Endothelial cell of umbilical vein (primary cell): ENCODE data around the gene EIF3B. TPM values are rescaled to one million over a fixed set of nuclear protein-coding genes. Genes with fewer than 3 reads are reported as not detected.

ENCODE experiments used
- BruUV-seq: library from RNA; stranded (reverse); fragments of 400-500 nt; replicated peaks from 2 replicates; lab custom pipeline; 2021; lab: Mats Ljungman, UMichigan
- CTCF ChIA-PET: fragments of 300-600, 350-600 bp; sonication (Branson Sonifier 250); formaldehyde crosslinking; loops from one replicate; lab custom pipeline; 2021; ENCODE audit warnings: antibody characterized with exemption, inconsistent platforms; lab: Charles Lee
- POLR2A ChIA-PET: fragments of 300-600, 350-600 bp; sonication (Branson Sonifier 250); formaldehyde crosslinking; loops from one replicate; lab custom pipeline; 2021; ENCODE audit warnings: antibody characterized with exemption, inconsistent platforms; lab: Charles Lee
- DNase-seq: peaks from one replicate; pipeline ENCODE4 v3.0.0-alpha.2; 2011; ENCODE audit warnings: low read depth, low spot score
- FAIRE-seq: peaks from 2 replicates; lab custom pipeline; 2011; peaks lifted over from hg19 to GRCh38; lab: Jason Lieb, UNC
- H2AFZ ChIP-seq: 2 replicates; pipeline ENCODE4 v1.6.0; 2012; ENCODE audit warnings: low read depth, low read length, control low read depth, inconsistent platforms
- H3K27ac ChIP-seq: 2 replicates; pipeline ENCODE4 v1.5.1; 2011; ENCODE audit warnings: low read depth, mild to moderate bottlenecking, control low read depth, low read length, moderate library complexity; ENCODE audit not compliant: insufficient read depth
- H3K27me3 ChIP-seq, 2 experiments: 2 replicates each; pipeline versions ENCODE4 v1.6.0 to v1.6.1; 2011; ENCODE audit warnings: low read length in 2 of 2, mixed read lengths in 1 of 2; ENCODE audit not compliant: control insufficient read depth in 2 of 2, insufficient read depth in 2 of 2
- H3K36me3 ChIP-seq, 2 experiments: 2 replicates in 1 of 2; 3 replicates in 1 of 2; pipeline ENCODE4 v1.5.1; 2011; ENCODE audit warnings: low read length in 2 of 2, mild to moderate bottlenecking in 1 of 2, moderate library complexity in 1 of 2; ENCODE audit not compliant: control insufficient read depth in 2 of 2, insufficient read depth in 2 of 2; ENCODE audit errors: extremely low read depth in 1 of 2
- H3K4me1 ChIP-seq: 3 replicates; pipeline ENCODE4 v1.5.1; 2011; ENCODE audit warnings: mild to moderate bottlenecking, low read length; ENCODE audit not compliant: control insufficient read depth, insufficient read depth; ENCODE audit errors: extremely low read depth
- H3K4me2 ChIP-seq: 2 replicates; pipeline ENCODE4 v1.6.1; 2011; ENCODE audit warnings: low read length, control low read depth, mixed read lengths; ENCODE audit not compliant: insufficient read depth
- H3K4me3 ChIP-seq, 3 experiments: fragments of 200-600 bp in 1 of 3; sonication (generic), shearing (Covaris generic) in 1 of 3; replicated peaks in 1 of 3; 2 replicates each; pipeline ENCODE4 v1.5.1; 2011 to 2016; ENCODE audit warnings: control low read depth in 3 of 3, low read length in 3 of 3, mild to moderate bottlenecking in 2 of 3, inconsistent platforms in 1 of 3, low read depth in 1 of 3, moderate library complexity in 1 of 3; ENCODE audit not compliant: insufficient read depth in 1 of 3
- H3K79me2 ChIP-seq: 2 replicates; pipeline ENCODE4 v1.6.0; 2012; ENCODE audit warnings: low read length, inconsistent platforms; ENCODE audit not compliant: control insufficient read depth, insufficient read depth
- H3K9ac ChIP-seq: replicated peaks from 2 replicates; pipeline ENCODE3; 2011; ENCODE audit warnings: low read length, control low read depth; ENCODE audit not compliant: insufficient read depth; ENCODE audit errors: extremely low read depth
- H3K9me1 ChIP-seq: replicated peaks from 3 replicates; pipeline ENCODE4 v1.6.0; 2011; ENCODE audit warnings: mild to moderate bottlenecking, low read length; ENCODE audit not compliant: control insufficient read depth, insufficient read depth; ENCODE audit errors: extremely low read depth
- H3K9me3 ChIP-seq: replicated peaks from 2 replicates; pipeline ENCODE4 v1.5.1; 2012; ENCODE audit warnings: low read length, inconsistent platforms; ENCODE audit not compliant: control insufficient read depth, insufficient read depth
- H4K20me1 ChIP-seq: replicated peaks from 2 replicates; pipeline ENCODE3; 2011; ENCODE audit warnings: mild to moderate bottlenecking, low read length; ENCODE audit not compliant: control insufficient read depth, insufficient read depth; ENCODE audit errors: extremely low read depth
- CTCF ChIP-seq, 2 donors: IDR thresholded peaks; 1 replicate in 1 of 2; 2 replicates in 1 of 2; pipeline ENCODE4 v1.5.1; 2011; ENCODE audit warnings: low read length in 2 of 2, mild to moderate bottlenecking in 2 of 2, moderate library complexity in 2 of 2, control low read depth in 1 of 2, inconsistent platforms in 1 of 2, low read depth in 1 of 2; ENCODE audit not compliant: insufficient read depth in 1 of 2; ENCODE audit errors: extremely low read depth in 1 of 2
- EZH2 ChIP-seq: IDR thresholded peaks from 2 replicates; pipeline ENCODE4 v1.6.1; 2012; ENCODE audit warnings: borderline replicate concordance, low read depth, mild to moderate bottlenecking, moderate library complexity, low read length, inconsistent platforms; ENCODE audit not compliant: severe bottlenecking
- GATA2 ChIP-seq: IDR thresholded peaks from 2 replicates; pipeline ENCODE4 v1.7.0; 2011; ENCODE audit warnings: low read depth, mild to moderate bottlenecking, moderate library complexity, mixed read lengths, low read length; ENCODE audit not compliant: insufficient read length, insufficient read depth
- MAX ChIP-seq: IDR thresholded peaks from 2 replicates; pipeline ENCODE4 v1.6.1; 2011; ENCODE audit not compliant: insufficient read depth, insufficient read length
- MYC ChIP-seq: IDR thresholded peaks from one replicate; pipeline ENCODE4 v1.6.1; 2011; ENCODE audit warnings: mild to moderate bottlenecking, low read depth, low read length
- POLR2AphosphoS5 ChIP-seq: IDR thresholded peaks from 2 replicates; pipeline ENCODE4 v1.6.1; 2012; ENCODE audit warnings: low read depth, mild to moderate bottlenecking, control low read depth, low read length, moderate library complexity; ENCODE audit not compliant: insufficient read depth
- dilution Hi-C: fragments of 300-500 bp; cut with MboI; formaldehyde crosslinking; loops from one replicate; pipeline ENCODE4 v1.15.0; 2019; ENCODE audit warnings: low sequenced_read_pairs; ENCODE audit not compliant: extremely low pct_ligation_motif_present
- intact Hi-C: fragments of 100-400 bp; cut with micrococcal nuclease; formaldehyde crosslinking; loops from one replicate; pipeline ENCODE4 v1.10.0; 2022
- polyA plus RNA-seq, 4 experiments: library from polyadenylated mRNA; depleted of rRNA in 3 of 4; stranded (reverse) in 3 of 4; unstranded in 1 of 4; fragments of >200 nt; gene quantifications; 2 replicates each; pipeline versions ENCODE4 v1.2.1 to v1.2.3, GENCODE V29; 2011 to 2012; ENCODE audit warnings: missing spikeins in 1 of 4
- small RNA-seq: library from RNA; depleted of rRNA; stranded (forward); fragments of <200 nt; gene quantifications from one replicate; pipeline ENCODE3, GENCODE V24; 2012; ENCODE audit warnings: low replicate concordance, low read depth; ENCODE audit not compliant: insufficient read depth, insufficient read length
- total RNA-seq: library from RNA; stranded (reverse); gene quantifications from 2 replicates; pipeline ENCODE4 v1.2.3, GENCODE V29; 2021

Gene EIF3B
- total and polyA plus RNA-seq, 2 donors (not counting 3 experiments of a cell fraction or from before 2014, with no cell fraction given) = 104 to 207 TPM

- no peaks in the 10 kb centered on the region for H4K20me1 ChIP-seq
- no peaks in the 10 kb centered on the region for H3K36me3 ChIP-seq
- no peaks in the 10 kb centered on the region for H3K79me2 ChIP-seq
- no peak overlapping the region for H3K27ac ChIP-seq
- no peak for DNase-seq
- no peak overlapping the region for H3K4me3 ChIP-seq
- no peak for FAIRE-seq
- H3K27me3 ChIP-seq = no peaks in the 10 kb centered on the region
- intact Hi-C loops (no loop called here), dilution Hi-C loops (no loop called here)
- H3K4me2 ChIP-seq = no peak overlapping the region
- POLR2A ChIA-PET = interaction anchor here (0.7 kb wide), 1 partner anchor 24 kb away, joined by 3 read pairs; no protein-coding TSS in a partner anchor
- no peaks in the 10 kb centered on the region for H3K9me1 ChIP-seq
- TF ChIP-seq MAX = no peak
- TF ChIP-seq GATA2 = no peak
- TF ChIP-seq MYC = no peak
- no peak for TF ChIP-seq POLR2AphosphoS5
- TF ChIP-seq CTCF (IDR thresholded peaks at IDR 0.05; ENCODE audit: extremely low read depth in 1 of 2, insufficient read depth in 1 of 2, low read depth in 1 of 2, low read length in 2 of 2) = no peak
- TF ChIP-seq EZH2 = no peak
- CTCF ChIA-PET = interaction anchor here (1.9 kb wide), 1 partner anchor 13 kb away, joined by 6 read pairs; no protein-coding TSS in a partner anchor
- H3K9ac ChIP-seq = no peak overlapping the region
- H3K4me1 ChIP-seq = no peaks in the 10 kb centered on the region
- no peak overlapping the region for H2AFZ ChIP-seq
- BruUV-seq = no TSS peak
- H3K9me3 ChIP-seq = no peaks in the 10 kb centered on the region
These were observed 71.1 kb downstream of the EIF3B start for GRCh38 chr7:2425749-2426148.

Small RNA genes within 50 kb of the gene (small RNA-seq; reads per million reads assigned to genes)
- gene AC004840.2 = not detected

Other genes starting within 250 kb of the EIF3B start
- gene MAD1L1, start 121.9 kb upstream of the EIF3B start, total RNA-seq = 42.3 and 46.7 TPM in 2 replicates
- 34.1 and 42.1 TPM in 2 replicates for gene MAD1L1, start 121.9 kb upstream of the EIF3B start, polyA plus RNA-seq
- gene MRM2, start 112.6 kb upstream of the EIF3B start, total RNA-seq = 20.8 and 21.3 TPM in 2 replicates
- gene MRM2, start 112.6 kb upstream of the EIF3B start, polyA plus RNA-seq = 8.2 and 10.6 TPM in 2 replicates
- gene NUDT1, start 112.6 kb upstream of the EIF3B start, total RNA-seq = 23.9 and 26.0 TPM in 2 replicates
- gene NUDT1, start 112.6 kb upstream of the EIF3B start, polyA plus RNA-seq = 22.9 and 25.9 TPM in 2 replicates
- 41.4 and 50.3 TPM in 2 replicates for gene SNX8, start 40.4 kb upstream of the EIF3B start, total RNA-seq
- gene SNX8, start 40.4 kb upstream of the EIF3B start, polyA plus RNA-seq = 24.5 and 49.1 TPM in 2 replicates
- 28.8 and 30.2 TPM in 2 replicates for gene CHST12, start 48.8 kb downstream of the EIF3B start, total RNA-seq
- 52.6 and 77.7 TPM in 2 replicates for gene CHST12, start 48.8 kb downstream of the EIF3B start, polyA plus RNA-seq
- gene GRIFIN, start 121.6 kb downstream of the EIF3B start, total RNA-seq = not detected in 2 replicates
- not detected in 2 replicates for gene GRIFIN, start 121.6 kb downstream of the EIF3B start, polyA plus RNA-seq
- gene LFNG, start 164.9 kb downstream of the EIF3B start, total RNA-seq = 12.6 and 15.1 TPM in 2 replicates
- 13.1 and 14.8 TPM in 2 replicates for gene LFNG, start 164.9 kb downstream of the EIF3B start, polyA plus RNA-seq
- 31.6 and 32.2 TPM in 2 replicates for gene BRAT1, start 200.7 kb downstream of the EIF3B start, total RNA-seq
- gene BRAT1, start 200.7 kb downstream of the EIF3B start, polyA plus RNA-seq = 31.1 and 40.3 TPM in 2 replicates
- gene IQCE, start 204.2 kb downstream of the EIF3B start, total RNA-seq = 11.3 and 14.5 TPM in 2 replicates
- gene IQCE, start 204.2 kb downstream of the EIF3B start, polyA plus RNA-seq = 4.8 and 4.9 TPM in 2 replicates